ENCODE data around the gene RNF2. TPM values are rescaled to one million over a fixed set of nuclear protein-coding genes. Genes with fewer than 3 reads are reported as not detected.

The RNF2 gene
- total RNA-seq, 1 donor from 2014 or later: 44.5 TPM

DNA sequence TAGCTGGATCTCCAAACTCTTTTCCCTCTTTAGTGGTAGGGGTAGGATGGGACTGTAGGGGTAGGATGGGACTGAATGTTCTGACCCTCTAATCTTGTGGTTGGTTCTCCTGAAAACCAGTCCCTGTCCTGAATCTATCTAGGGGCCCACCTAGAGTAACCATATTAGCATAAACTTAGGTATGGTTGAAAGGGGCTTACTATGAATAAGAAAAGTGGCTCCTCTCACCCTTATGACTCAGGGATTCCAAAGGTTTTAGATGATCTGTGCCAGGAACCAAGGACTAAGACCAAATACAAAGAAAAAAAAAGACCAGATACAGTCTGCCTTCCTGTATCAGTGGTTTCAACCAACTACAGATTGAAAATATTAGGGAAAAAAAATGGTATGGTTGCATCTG, 28.9 kb downstream of the RNF2 start:
- no peak for DNase-seq (ENCODE audit: low spot score)
- H3K9me3 Mint-ChIP-seq (ENCODE audit: unreplicated experiment): no peaks in the 10 kb centered on the region
- H3K36me3 Mint-ChIP-seq (ENCODE audit: low read depth, unreplicated experiment): peaks cover 9% of the 10 kb centered on the region
- peaks cover 2% of the 10 kb centered on the region for H3K27me3 Mint-ChIP-seq (ENCODE audit: unreplicated experiment)
- TF ChIP-seq, protein P1, sequence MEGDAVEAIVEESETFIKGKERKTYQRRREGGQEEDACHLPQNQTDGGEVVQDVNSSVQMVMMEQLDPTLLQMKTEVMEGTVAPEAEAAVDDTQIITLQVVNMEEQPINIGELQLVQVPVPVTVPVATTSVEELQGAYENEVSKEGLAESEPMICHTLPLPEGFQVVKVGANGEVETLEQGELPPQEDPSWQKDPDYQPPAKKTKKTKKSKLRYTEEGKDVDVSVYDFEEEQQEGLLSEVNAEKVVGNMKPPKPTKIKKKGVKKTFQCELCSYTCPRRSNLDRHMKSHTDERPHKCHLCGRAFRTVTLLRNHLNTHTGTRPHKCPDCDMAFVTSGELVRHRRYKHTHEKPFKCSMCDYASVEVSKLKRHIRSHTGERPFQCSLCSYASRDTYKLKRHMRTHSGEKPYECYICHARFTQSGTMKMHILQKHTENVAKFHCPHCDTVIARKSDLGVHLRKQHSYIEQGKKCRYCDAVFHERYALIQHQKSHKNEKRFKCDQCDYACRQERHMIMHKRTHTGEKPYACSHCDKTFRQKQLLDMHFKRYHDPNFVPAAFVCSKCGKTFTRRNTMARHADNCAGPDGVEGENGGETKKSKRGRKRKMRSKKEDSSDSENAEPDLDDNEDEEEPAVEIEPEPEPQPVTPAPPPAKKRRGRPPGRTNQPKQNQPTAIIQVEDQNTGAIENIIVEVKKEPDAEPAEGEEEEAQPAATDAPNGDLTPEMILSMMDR (IDR thresholded peaks at IDR 0.05; ENCODE audit: unreplicated experiment): no peak
- H3K27ac Mint-ChIP-seq (ENCODE audit: unreplicated experiment): no peak overlapping the region
- no peak overlapping the region for H3K4me3 Mint-ChIP-seq (ENCODE audit: unreplicated experiment)
- H3K4me1 Mint-ChIP-seq (ENCODE audit: unreplicated experiment): peaks cover 9% of the 10 kb centered on the region

DNA sequence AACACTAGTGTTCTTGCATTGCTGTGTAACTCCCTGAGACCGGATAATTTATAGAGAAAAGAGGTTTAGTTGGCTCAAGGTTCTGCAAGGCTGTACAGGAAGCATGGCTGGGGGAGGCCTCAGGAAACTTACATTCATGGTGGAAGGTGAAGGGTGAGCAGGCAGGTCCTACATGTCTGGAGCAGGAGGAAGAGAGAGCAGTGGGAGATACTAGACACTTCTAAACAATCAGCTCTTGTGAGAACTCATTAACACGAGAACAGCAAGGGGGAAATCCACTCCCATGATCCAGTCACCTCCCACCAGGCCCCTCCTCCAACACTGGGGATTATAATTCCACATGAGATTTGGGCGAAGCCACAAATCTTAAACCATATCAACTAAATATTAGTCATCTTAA, 30.1 kb downstream of the RNF2 start:
- Mint-ChIP-seq H3K4me1 (ENCODE audit: unreplicated experiment) (peaks cover 9% of the 10 kb centered on the region), H3K27ac (ENCODE audit: unreplicated experiment) (peak overlapping the region; percentile 4), H3K36me3 (ENCODE audit: low read depth, unreplicated experiment) (peaks cover 9% of the 10 kb centered on the region), H3K9me3 (ENCODE audit: unreplicated experiment) (no peaks in the 10 kb centered on the region), H3K27me3 (ENCODE audit: unreplicated experiment) (peaks cover 2% of the 10 kb centered on the region), H3K4me3 (ENCODE audit: unreplicated experiment) (no peak overlapping the region)
- no peak for DNase-seq (ENCODE audit: low spot score)
- TF ChIP-seq, protein P1 (IDR thresholded peaks at IDR 0.05; ENCODE audit: unreplicated experiment): no peak

DNA sequence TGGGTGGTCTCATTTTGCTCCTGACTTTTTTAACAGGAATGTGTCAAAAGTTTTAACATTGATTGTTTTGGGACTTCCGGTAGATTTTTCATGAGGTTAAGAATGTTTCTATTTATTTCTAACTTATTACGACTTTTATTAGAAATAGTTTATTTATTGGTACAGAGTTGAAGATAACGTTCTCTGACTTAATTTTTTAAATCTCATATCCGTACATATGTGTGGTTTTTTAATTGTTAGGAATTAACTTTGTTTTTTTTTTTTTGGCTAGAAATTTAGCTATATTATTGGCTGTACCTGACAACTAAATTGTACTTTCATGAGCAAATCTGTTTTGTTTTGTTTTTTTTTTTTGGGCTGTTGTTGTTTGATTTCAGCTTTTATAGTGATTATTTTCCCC, 32.0 kb downstream of the RNF2 start:
- DNase-seq (ENCODE audit: low spot score): no peak
- Mint-ChIP-seq H3K27me3 (ENCODE audit: unreplicated experiment) (peaks cover 4% of the 10 kb centered on the region), H3K9me3 (ENCODE audit: unreplicated experiment) (no peaks in the 10 kb centered on the region), H3K27ac (ENCODE audit: unreplicated experiment) (no peak overlapping the region), H3K4me1 (ENCODE audit: unreplicated experiment) (peaks cover 9% of the 10 kb centered on the region), H3K4me3 (ENCODE audit: unreplicated experiment) (no peak overlapping the region), H3K36me3 (ENCODE audit: low read depth, unreplicated experiment) (peaks cover 4% of the 10 kb centered on the region)
- TF ChIP-seq, protein P1 (IDR thresholded peaks at IDR 0.05; ENCODE audit: unreplicated experiment): no peak

DNA sequence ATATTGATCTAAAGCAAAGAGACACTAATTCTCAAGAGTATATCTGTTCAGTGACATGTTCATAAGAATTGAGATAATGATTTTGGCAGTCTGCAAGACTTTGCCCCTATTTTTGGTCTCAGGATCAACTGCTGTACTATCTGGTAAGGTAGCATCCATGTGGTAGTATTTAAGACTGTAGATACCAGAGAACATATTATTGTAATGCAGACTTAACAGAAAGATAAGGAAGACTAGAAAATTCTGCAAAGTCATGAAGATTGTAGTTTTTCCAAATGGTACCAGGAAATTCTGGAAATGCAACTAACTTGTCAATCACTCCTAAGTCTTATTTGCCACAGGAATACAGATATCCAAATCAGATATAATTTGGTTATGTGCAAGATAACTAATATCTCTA, 35.1 kb downstream of the RNF2 start:
- peaks cover 11% of the 10 kb centered on the region for H3K4me1 Mint-ChIP-seq (ENCODE audit: unreplicated experiment)
- H3K27ac Mint-ChIP-seq (ENCODE audit: unreplicated experiment): no peak overlapping the region

DNA sequence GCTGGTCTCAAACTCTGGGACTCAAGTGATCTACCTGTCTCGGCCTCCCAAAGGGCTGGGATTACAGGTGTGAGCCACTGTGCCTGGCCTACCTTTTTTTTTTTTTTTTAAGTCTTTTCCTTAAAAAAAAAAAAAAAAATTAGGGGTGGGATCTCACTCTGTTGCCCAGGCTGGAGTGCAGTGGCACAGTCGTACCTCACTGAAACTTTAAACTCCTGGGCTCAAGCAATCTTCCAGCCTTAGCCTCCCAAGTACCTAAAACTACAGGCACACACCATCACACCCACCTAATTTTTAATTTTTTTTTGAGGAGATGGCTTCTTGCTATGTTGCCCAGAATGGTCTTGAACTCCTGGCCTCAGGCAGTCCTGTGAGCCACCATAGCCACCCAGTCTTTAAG, 38.5 kb downstream of the RNF2 start:
- H3K27me3 Mint-ChIP-seq (ENCODE audit: unreplicated experiment): peaks cover 2% of the 10 kb centered on the region
- no peak overlapping the region for H3K27ac Mint-ChIP-seq (ENCODE audit: unreplicated experiment)
- no peak for DNase-seq (ENCODE audit: low spot score)
- H3K9me3 Mint-ChIP-seq (ENCODE audit: unreplicated experiment): no peaks in the 10 kb centered on the region
- H3K4me3 Mint-ChIP-seq (ENCODE audit: unreplicated experiment): no peak overlapping the region
- TF ChIP-seq, protein P1 (IDR thresholded peaks at IDR 0.05; ENCODE audit: unreplicated experiment): no peak
- peaks cover 13% of the 10 kb centered on the region for H3K4me1 Mint-ChIP-seq (ENCODE audit: unreplicated experiment)
- peaks cover 14% of the 10 kb centered on the region for H3K36me3 Mint-ChIP-seq (ENCODE audit: low read depth, unreplicated experiment)

More for the DNA sequence above, 35.1 kb downstream of the RNF2 start:
- Mint-ChIP-seq H3K27me3 (ENCODE audit: unreplicated experiment) (peaks cover 4% of the 10 kb centered on the region), H3K36me3 (ENCODE audit: low read depth, unreplicated experiment) (peaks cover 1% of the 10 kb centered on the region), H3K9me3 (ENCODE audit: unreplicated experiment) (no peaks in the 10 kb centered on the region), H3K4me3 (ENCODE audit: unreplicated experiment) (no peak overlapping the region)
- TF ChIP-seq, protein P1 (IDR thresholded peaks at IDR 0.05; ENCODE audit: unreplicated experiment): no peak
- no peak for DNase-seq (ENCODE audit: low spot score)

Data from endothelial cell (in vitro differentiated cells).